MM.1S (cell line): ENCODE data around the gene GAGE10.

Experiments used
- DNase-seq: peaks from one replicate; pipeline ENCODE4 v3.0.0-alpha.2; 2015
- H2AFZ ChIP-seq: fragments of 300-600 bp; sonication (generic); 2 replicates; pipeline ENCODE4 v1.6.0; 2016; ENCODE audit warnings: antibody characterized with exemption, low read length
- H3F3A ChIP-seq: fragments of 300-600 bp; sonication (generic); 2 replicates; pipeline ENCODE4 v1.6.1; 2016; ENCODE audit warnings: mild to moderate bottlenecking, antibody characterized with exemption, low read length, moderate library complexity, mixed read lengths; ENCODE audit not compliant: insufficient read depth
- H3K27ac ChIP-seq: fragments of 300-600 bp; sonication (generic); 2 replicates; pipeline ENCODE4 v1.5.1; 2016; ENCODE audit warnings: mild to moderate bottlenecking, low read length
- H3K27me3 ChIP-seq: fragments of 300-600 bp; sonication (generic); replicated peaks from 2 replicates; pipeline ENCODE4 v1.6.0; 2016; ENCODE audit warnings: low read length; ENCODE audit not compliant: insufficient read depth
- H3K36me3 ChIP-seq: fragments of 300-600 bp; sonication (generic); replicated peaks from 2 replicates; pipeline ENCODE4 v1.6.1; 2016; ENCODE audit warnings: mild to moderate bottlenecking, low read length, mixed read lengths; ENCODE audit not compliant: insufficient read depth
- H3K4me1 ChIP-seq: fragments of 300-600 bp; sonication (generic); 2 replicates; pipeline ENCODE4 v1.6.1; 2016; ENCODE audit warnings: low read length, mixed read lengths
- H3K4me2 ChIP-seq: fragments of 300-600 bp; sonication (generic); 2 replicates; pipeline ENCODE4 v1.6.0; 2016; ENCODE audit warnings: low read depth, low read length
- H3K4me3 ChIP-seq: fragments of 300-600 bp; sonication (generic); 2 replicates; pipeline ENCODE4 v1.5.1; 2016; ENCODE audit warnings: low read length, mixed read lengths
- H3K79me2 ChIP-seq: fragments of 300-600 bp; sonication (generic); 2 replicates; pipeline ENCODE4 v1.6.1; 2016; ENCODE audit warnings: mixed run types, low read length, mixed read lengths
- H3K9ac ChIP-seq: fragments of 300-600 bp; sonication (generic); 2 replicates; pipeline ENCODE4 v1.6.1; 2016; ENCODE audit warnings: low read length, mixed read lengths
- H3K9me2 ChIP-seq: fragments of 300-600 bp; sonication (generic); replicated peaks from 2 replicates; pipeline ENCODE4 v1.6.1; 2016; ENCODE audit warnings: mild to moderate bottlenecking, low read length, mixed read lengths; ENCODE audit not compliant: insufficient read depth
- H3K9me3 ChIP-seq: fragments of 300-600 bp; sonication (generic); replicated peaks from 2 replicates; pipeline ENCODE4 v1.6.1; 2016; ENCODE audit warnings: mild to moderate bottlenecking, low read length, mixed read lengths; ENCODE audit not compliant: insufficient read depth
- H4K20me1 ChIP-seq: fragments of 300-600 bp; sonication (generic); 2 replicates; pipeline ENCODE4 v1.6.1; 2016; ENCODE audit warnings: mild to moderate bottlenecking, low read length, moderate library complexity, mixed read lengths; ENCODE audit not compliant: insufficient read depth
- EZH2 ChIP-seq: fragments of 300-600 bp; sonication (generic); optimal IDR thresholded peaks from 2 replicates; pipeline ENCODE3; 2017; ENCODE audit warnings: low read depth, mild to moderate bottlenecking, antibody characterized with exemption, low read length, mixed read lengths
- EZH2phosphoT487 ChIP-seq: fragments of 300-600 bp; sonication (generic); IDR thresholded peaks from 2 replicates; pipeline ENCODE4 v1.6.1; 2018; ENCODE audit warnings: antibody characterized with exemption, low read length
- TF ChIP-seq, protein P1 (sequence below): fragments of 300-600 bp; sonication (generic); IDR thresholded peaks from 2 replicates; pipeline ENCODE4 v1.5.1; 2016; ENCODE audit warnings: antibody characterized with exemption, low read length, mixed read lengths

Gene GAGE10

DNA sequence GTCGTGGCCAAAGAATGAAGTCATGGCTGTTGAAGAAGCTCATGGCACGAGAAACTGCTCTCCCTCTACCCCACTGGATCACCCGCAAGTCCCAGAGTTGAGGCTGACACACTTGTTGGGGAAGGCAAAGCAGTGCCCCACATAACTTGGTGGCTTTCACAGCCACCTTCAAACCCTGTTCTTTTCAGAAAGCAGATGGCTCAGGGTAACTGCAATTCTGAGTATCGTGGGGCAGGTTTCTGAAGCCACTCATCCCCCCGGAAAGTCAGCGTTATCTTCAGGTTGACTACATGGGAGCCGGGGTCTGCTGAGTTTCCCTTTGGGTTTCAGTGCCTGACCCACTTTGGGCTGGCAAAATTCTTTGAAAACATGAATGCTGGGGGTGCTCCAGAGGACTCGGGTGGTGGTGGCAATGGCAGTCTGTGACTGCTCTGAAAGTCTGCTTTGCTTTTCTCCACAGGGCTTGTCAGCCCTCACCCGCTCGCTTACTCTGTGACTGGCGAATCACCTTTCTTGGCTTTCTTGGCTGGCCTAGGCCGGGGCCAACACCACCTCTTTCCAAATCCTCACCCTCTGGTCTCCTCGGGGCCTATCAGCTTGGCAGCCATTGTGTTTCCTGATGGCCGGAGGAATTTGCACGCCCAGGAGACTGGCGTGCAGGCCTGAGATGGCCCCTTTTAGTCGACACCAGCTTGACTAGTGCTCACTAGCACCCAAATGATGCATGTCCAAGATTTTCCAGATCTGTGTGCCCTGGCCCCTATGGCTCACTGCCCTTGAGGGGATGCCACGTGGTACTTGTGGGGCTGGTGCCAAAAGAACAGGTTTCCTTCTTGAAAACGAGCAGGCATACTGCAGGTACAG, 26.5 kb upstream of the GAGE10 start:
- Histone ChIP-seq H3K4me2 (no peak overlapping the region), H3K79me2 (peaks cover 3% of the 10 kb centered on the region; the same call in 1 of the 2 replicates), H3K9ac (no peak overlapping the region), H2AFZ (no peak overlapping the region), H3F3A (no peaks in the 10 kb centered on the region), H4K20me1 (no peaks in the 10 kb centered on the region), H3K36me3 (no peaks in the 10 kb centered on the region), H3K4me1 (no peaks in the 10 kb centered on the region), H3K27ac (no peak overlapping the region), H3K9me3 (no peaks in the 10 kb centered on the region), H3K4me3 (no peak overlapping the region), H3K27me3 (no peaks in the 10 kb centered on the region), H3K9me2 (no peaks in the 10 kb centered on the region)
- TF ChIP-seq, protein P1, sequence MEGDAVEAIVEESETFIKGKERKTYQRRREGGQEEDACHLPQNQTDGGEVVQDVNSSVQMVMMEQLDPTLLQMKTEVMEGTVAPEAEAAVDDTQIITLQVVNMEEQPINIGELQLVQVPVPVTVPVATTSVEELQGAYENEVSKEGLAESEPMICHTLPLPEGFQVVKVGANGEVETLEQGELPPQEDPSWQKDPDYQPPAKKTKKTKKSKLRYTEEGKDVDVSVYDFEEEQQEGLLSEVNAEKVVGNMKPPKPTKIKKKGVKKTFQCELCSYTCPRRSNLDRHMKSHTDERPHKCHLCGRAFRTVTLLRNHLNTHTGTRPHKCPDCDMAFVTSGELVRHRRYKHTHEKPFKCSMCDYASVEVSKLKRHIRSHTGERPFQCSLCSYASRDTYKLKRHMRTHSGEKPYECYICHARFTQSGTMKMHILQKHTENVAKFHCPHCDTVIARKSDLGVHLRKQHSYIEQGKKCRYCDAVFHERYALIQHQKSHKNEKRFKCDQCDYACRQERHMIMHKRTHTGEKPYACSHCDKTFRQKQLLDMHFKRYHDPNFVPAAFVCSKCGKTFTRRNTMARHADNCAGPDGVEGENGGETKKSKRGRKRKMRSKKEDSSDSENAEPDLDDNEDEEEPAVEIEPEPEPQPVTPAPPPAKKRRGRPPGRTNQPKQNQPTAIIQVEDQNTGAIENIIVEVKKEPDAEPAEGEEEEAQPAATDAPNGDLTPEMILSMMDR: no peak
- TF ChIP-seq EZH2: no peak
- no peak for TF ChIP-seq EZH2phosphoT487
- DNase-seq: no peak

- Histone ChIP-seq H3K9ac (no peak overlapping the region), H3K4me3 (no peak overlapping the region), H3K27me3 (no peaks in the 10 kb centered on the region), H3K9me3 (no peaks in the 10 kb centered on the region), H3K4me2 (no peak overlapping the region), H3K9me2 (no peaks in the 10 kb centered on the region), H3K79me2 (peaks cover 1% of the 10 kb centered on the region; the same call in 1 of the 2 replicates), H2AFZ (no peak overlapping the region), H3F3A (no peaks in the 10 kb centered on the region), H3K27ac (no peak overlapping the region), H4K20me1 (no peaks in the 10 kb centered on the region), H3K4me1 (no peaks in the 10 kb centered on the region), H3K36me3 (no peaks in the 10 kb centered on the region)
- no peak for TF ChIP-seq EZH2phosphoT487
- TF ChIP-seq EZH2: no peak
- TF ChIP-seq, protein P1: no peak
- DNase-seq: no peak
These were observed 26.0 kb upstream of the GAGE10 start for GRCh38 chrX:49277535-49277830.

GRCh38 chrX:49278081-49278480, 25.4 kb upstream of the GAGE10 start:
- H3K4me3 ChIP-seq: no peak overlapping the region
- H3F3A ChIP-seq: no peaks in the 10 kb centered on the region
- no peak overlapping the region for H3K4me2 ChIP-seq
- no peaks in the 10 kb centered on the region for H3K9me3 ChIP-seq
- H3K79me2 ChIP-seq: no peaks in the 10 kb centered on the region
- DNase-seq: no peak
- H3K9me2 ChIP-seq: no peaks in the 10 kb centered on the region
- no peak overlapping the region for H2AFZ ChIP-seq
- no peaks in the 10 kb centered on the region for H3K27me3 ChIP-seq
- H3K4me1 ChIP-seq: no peaks in the 10 kb centered on the region
- no peaks in the 10 kb centered on the region for H4K20me1 ChIP-seq
- TF ChIP-seq, protein P1: no peak
- TF ChIP-seq EZH2phosphoT487: no peak
- no peak for TF ChIP-seq EZH2
- no peak overlapping the region for H3K27ac ChIP-seq
- no peak overlapping the region for H3K9ac ChIP-seq
- H3K36me3 ChIP-seq: no peaks in the 10 kb centered on the region
